Smooth muscle cell (in vitro differentiated cells): Measurements from ENCODE around the gene HPCAL4. TPM values are rescaled to one million over a fixed set of nuclear protein-coding genes. Genes with fewer than 3 reads are reported as not detected.

Experiments used
- DNase-seq: peaks from one replicate; lab custom pipeline; 2025; ENCODE audit not compliant: unreplicated experiment; lab: John Stamatoyannopoulos, UW
- H2AFZ ChIP-seq: fragments of 200-600 bp; sonication (generic); 2 replicates; pipeline ENCODE4 v1.6.0; 2016; ENCODE audit warnings: antibody characterized with exemption, low read depth, mild to moderate bottlenecking
- H3F3A ChIP-seq: fragments of 200-600 bp; sonication (generic); 2 replicates; pipeline ENCODE4 v1.6.0; 2017; ENCODE audit warnings: antibody characterized with exemption, low read depth
- H3K27ac ChIP-seq: fragments of 200-600 bp; sonication (generic); 2 replicates; pipeline ENCODE4 v1.5.1; 2016; ENCODE audit warnings: low read depth, mild to moderate bottlenecking
- H3K27me3 ChIP-seq: fragments of 200-600 bp; sonication (generic); 2 replicates; pipeline ENCODE4 v1.6.1; 2016; ENCODE audit warnings: low read depth, mild to moderate bottlenecking
- H3K36me3 ChIP-seq: fragments of 200-600 bp; sonication (generic); 2 replicates; pipeline ENCODE4 v1.5.1; 2016; ENCODE audit warnings: low read depth
- H3K4me1 ChIP-seq: fragments of 200-600 bp; sonication (generic); 2 replicates; pipeline ENCODE4 v1.5.1; 2016; ENCODE audit warnings: low read depth
- H3K4me2 ChIP-seq: fragments of 200-600 bp; sonication (generic); 2 replicates; pipeline ENCODE4 v1.6.0; 2016; ENCODE audit warnings: mild to moderate bottlenecking
- H3K4me3 ChIP-seq: fragments of 200-600 bp; sonication (generic); 2 replicates; pipeline ENCODE4 v1.5.1; 2016; ENCODE audit warnings: mild to moderate bottlenecking
- H3K79me2 ChIP-seq: fragments of 200-600 bp; sonication (generic); 2 replicates; pipeline ENCODE4 v1.6.0; 2016; ENCODE audit warnings: low read depth, mild to moderate bottlenecking
- H3K9ac ChIP-seq: fragments of 200-600 bp; sonication (generic); 2 replicates; pipeline ENCODE4 v1.6.0; 2016; ENCODE audit warnings: low read depth
- H3K9me3 ChIP-seq: fragments of 200-600 bp; sonication (generic); replicated peaks from 2 replicates; pipeline ENCODE4 v1.5.1; 2016; ENCODE audit warnings: low read depth
- H4K20me1 ChIP-seq: fragments of 200-600 bp; sonication (generic); 2 replicates; pipeline ENCODE4 v1.6.0; 2016; ENCODE audit warnings: low read depth
- WGBS: methylation state at CpG from one replicate; pipeline ENCODE4 v1.1.7; 2016; ENCODE audit warnings: low lambda C conversion rate; 5-methylcytosine and 5-hydroxymethylcytosine counted together
- polyA plus RNA-seq: library from polyadenylated mRNA; unstranded; fragments of >200 nt; fragmentation: Nextera tagmentation; extraction: Ambion mirVana; gene quantifications from 2 replicates; pipeline ENCODE4 v1.2.1, GENCODE V29; 2016
- total RNA-seq: library from RNA; depleted of rRNA; stranded (reverse); fragments of >200 nt; gene quantifications from 2 replicates; pipeline ENCODE4 v1.2.3, GENCODE V29; 2014
- TF ChIP-seq, protein P1 (sequence below): fragments of 200-600 bp; sonication (generic); IDR thresholded peaks from 2 replicates; pipeline ENCODE4 v1.5.1; 2017; ENCODE audit warnings: borderline replicate concordance, mild to moderate bottlenecking, antibody characterized with exemption; ENCODE audit not compliant: insufficient read depth, poor library complexity, severe bottlenecking

Gene HPCAL4
- total and polyA plus RNA-seq, 2 experiments from 2014 or later = 0.04 TPM; not detected in 1

DNA sequence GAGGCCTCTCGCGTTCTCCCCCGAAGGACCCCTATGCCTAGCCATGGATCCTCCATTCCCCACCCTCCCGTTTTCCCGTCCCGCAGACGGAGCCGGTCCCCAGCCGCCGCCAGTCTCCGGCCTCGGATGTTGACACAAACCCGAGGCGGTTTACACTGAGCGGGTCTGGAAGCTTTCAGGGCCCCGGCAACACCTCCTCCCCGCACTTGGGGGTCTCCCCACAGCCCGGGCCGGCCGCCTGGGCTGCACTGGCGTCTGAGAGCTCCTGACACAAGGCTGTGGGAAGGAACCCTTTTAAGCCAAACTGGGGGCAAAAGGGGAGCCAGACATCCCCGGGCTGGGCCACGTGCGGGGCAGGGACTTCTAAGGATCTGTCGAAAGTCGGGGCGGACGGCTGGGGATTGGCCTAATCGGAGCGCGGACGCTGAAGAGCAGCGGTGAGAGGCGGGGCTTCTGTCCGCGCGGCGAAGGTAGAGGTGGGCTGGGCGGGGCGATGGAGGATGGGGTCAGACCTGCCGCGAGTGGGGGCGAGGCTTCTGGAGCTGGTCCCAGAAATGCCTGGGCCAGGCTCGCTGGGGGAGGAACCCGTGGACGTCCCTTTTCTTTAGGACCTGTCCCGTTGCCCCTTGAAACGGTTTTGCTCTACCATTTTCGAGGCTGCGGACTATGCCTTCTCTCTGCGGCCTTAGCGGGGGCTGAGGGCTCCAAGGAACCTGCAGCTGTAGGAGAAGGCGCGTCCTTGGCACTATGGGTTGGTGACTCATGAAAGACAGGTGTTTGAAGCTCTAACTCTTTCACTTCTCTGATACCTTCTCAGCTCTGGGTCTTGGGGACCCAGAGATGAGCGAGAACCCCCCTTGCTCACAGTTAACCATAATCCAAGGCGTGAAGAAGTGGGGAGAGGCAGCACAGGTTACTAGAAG, 1.2 kb upstream of the HPCAL4 start:
- H3K4me2 ChIP-seq = peak overlapping the region; percentile 83
- peak overlapping the region; percentile 46 for H3K4me3 ChIP-seq
- H3K9me3 ChIP-seq = no peaks in the 10 kb centered on the region
- H3K4me1 ChIP-seq = peaks cover 7% of the 10 kb centered on the region
- H3K36me3 ChIP-seq = no peaks in the 10 kb centered on the region
- H2AFZ ChIP-seq = no peak overlapping the region
- peaks cover 99% of the 10 kb centered on the region for H3K27me3 ChIP-seq
- H4K20me1 ChIP-seq = no peaks in the 10 kb centered on the region
- no peaks in the 10 kb centered on the region for H3K79me2 ChIP-seq
- DNase-seq = no peak
- TF ChIP-seq, protein P1, sequence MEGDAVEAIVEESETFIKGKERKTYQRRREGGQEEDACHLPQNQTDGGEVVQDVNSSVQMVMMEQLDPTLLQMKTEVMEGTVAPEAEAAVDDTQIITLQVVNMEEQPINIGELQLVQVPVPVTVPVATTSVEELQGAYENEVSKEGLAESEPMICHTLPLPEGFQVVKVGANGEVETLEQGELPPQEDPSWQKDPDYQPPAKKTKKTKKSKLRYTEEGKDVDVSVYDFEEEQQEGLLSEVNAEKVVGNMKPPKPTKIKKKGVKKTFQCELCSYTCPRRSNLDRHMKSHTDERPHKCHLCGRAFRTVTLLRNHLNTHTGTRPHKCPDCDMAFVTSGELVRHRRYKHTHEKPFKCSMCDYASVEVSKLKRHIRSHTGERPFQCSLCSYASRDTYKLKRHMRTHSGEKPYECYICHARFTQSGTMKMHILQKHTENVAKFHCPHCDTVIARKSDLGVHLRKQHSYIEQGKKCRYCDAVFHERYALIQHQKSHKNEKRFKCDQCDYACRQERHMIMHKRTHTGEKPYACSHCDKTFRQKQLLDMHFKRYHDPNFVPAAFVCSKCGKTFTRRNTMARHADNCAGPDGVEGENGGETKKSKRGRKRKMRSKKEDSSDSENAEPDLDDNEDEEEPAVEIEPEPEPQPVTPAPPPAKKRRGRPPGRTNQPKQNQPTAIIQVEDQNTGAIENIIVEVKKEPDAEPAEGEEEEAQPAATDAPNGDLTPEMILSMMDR = no peak
- H3F3A ChIP-seq = no peaks in the 10 kb centered on the region
- no peak overlapping the region for H3K9ac ChIP-seq
- H3K27ac ChIP-seq = no peak overlapping the region
- WGBS = 17% methylated on average over 45 of the region's 56 CpGs

DNA sequence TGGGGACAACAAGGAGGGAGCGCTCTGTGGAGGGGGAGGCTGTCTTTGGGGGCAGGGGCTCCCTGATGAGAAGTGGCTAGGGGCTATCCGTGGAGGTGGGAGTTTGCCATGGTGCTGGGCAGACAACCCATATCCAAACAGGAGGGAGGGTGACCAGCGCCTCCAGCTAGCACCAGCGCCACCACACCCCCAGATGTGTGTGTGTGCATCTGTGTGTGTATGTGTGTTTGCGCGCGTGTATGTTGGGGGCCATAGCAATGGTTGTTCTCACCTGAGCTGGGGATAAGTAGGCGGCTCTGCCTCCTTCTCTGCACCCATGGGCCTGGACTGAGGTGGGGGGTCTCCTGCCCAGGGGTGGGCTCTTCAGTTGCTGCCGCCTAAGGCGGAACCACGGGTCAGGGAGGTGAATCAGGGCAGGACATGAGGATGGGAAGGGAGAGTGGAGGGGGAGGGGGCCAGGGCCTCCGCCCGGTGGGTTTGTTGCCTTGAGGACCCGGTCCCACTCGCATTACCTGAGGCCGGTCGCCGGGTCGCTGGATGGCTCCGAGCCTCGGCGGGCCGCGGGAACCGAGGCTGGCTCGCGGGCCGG, 345 bp downstream of the HPCAL4 start:
- H3K27me3 ChIP-seq = peaks cover 98% of the 10 kb centered on the region
- H3K4me1 ChIP-seq = peaks cover 7% of the 10 kb centered on the region
- TF ChIP-seq, protein P1 = no peak
- no peaks in the 10 kb centered on the region for H3F3A ChIP-seq
- H3K27ac ChIP-seq = no peak overlapping the region
- H4K20me1 ChIP-seq = no peaks in the 10 kb centered on the region
- H2AFZ ChIP-seq = no peak overlapping the region
- H3K4me3 ChIP-seq = peak overlapping the region; percentile 46
- no peak for DNase-seq
- H3K36me3 ChIP-seq = no peaks in the 10 kb centered on the region
- H3K9me3 ChIP-seq = no peaks in the 10 kb centered on the region
- 14% methylated on average over 25 of the region's 28 CpGs for WGBS
- peak overlapping the region; percentile 83 for H3K4me2 ChIP-seq
- no peaks in the 10 kb centered on the region for H3K79me2 ChIP-seq
- no peak overlapping the region for H3K9ac ChIP-seq

DNA sequence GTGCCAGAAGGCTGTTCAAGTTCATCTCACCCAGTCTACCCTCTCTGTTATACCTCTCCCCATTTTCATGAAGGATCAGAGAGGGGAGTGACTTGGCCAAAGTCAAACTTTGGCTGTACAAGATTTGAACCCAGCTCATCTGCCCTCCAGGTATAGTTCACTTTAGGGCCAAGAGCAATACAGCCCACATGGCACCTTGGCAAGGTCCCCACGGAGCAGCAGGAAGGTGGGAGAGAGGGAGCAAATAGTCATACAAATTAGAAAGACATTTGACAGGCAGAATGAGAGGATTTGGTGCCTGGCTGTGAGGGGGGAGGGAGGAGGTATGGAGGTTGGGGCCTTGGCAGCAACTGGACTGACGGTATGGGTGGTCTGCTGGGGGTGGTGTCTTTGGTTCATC, 1.0 kb downstream of the HPCAL4 start:
- TF ChIP-seq, protein P1 = no peak
- H3K36me3 ChIP-seq = no peaks in the 10 kb centered on the region
- no peaks in the 10 kb centered on the region for H3F3A ChIP-seq
- H3K4me2 ChIP-seq = no peak overlapping the region
- H3K4me1 ChIP-seq = peaks cover 7% of the 10 kb centered on the region
- no peak overlapping the region for H3K27ac ChIP-seq
- 11% methylated on average over 2 of the region's 2 CpGs for WGBS
- peaks cover 95% of the 10 kb centered on the region for H3K27me3 ChIP-seq
- DNase-seq = no peak
- H3K9ac ChIP-seq = no peak overlapping the region
- no peaks in the 10 kb centered on the region for H3K79me2 ChIP-seq
- no peak overlapping the region for H3K4me3 ChIP-seq
- H2AFZ ChIP-seq = no peak overlapping the region
- no peaks in the 10 kb centered on the region for H3K9me3 ChIP-seq
- no peaks in the 10 kb centered on the region for H4K20me1 ChIP-seq
